Stomach smooth muscle (tissue), 2 donors: ENCODE measurements around the gene ACAT2.
"Not testable (repeated sequence)": the region's sequence is repeated elsewhere in the genome, so short reads cannot be mapped to it uniquely, and the experiment has no call there.

ENCODE experiments used
- H3K27ac ChIP-seq: one replicate; pipeline ENCODE4 v1.7.0; 2013; ENCODE audit warnings: mild to moderate bottlenecking, low read length, inconsistent platforms
- H3K27me3 ChIP-seq, 2 donors: one replicate each; pipeline ENCODE4 v1.7.0; 2013; ENCODE audit warnings: low read length in 2 of 2; ENCODE audit not compliant: insufficient read depth in 2 of 2, control insufficient read depth in 1 of 2
- H3K36me3 ChIP-seq, 2 donors: one replicate each; pipeline ENCODE4 v1.7.0; 2013; ENCODE audit warnings: low read length in 2 of 2; ENCODE audit not compliant: control insufficient read depth in 2 of 2, insufficient read depth in 2 of 2
- H3K4me1 ChIP-seq: one replicate; pipeline ENCODE4 v1.7.0; 2013; ENCODE audit warnings: low read length; ENCODE audit not compliant: control insufficient read depth, insufficient read depth
- H3K4me3 ChIP-seq, 2 donors: one replicate each; pipeline ENCODE4 v1.7.0; 2013; ENCODE audit warnings: low read length in 2 of 2
- H3K9ac ChIP-seq, 2 donors: one replicate each; pipeline ENCODE4 v1.7.0; 2013; ENCODE audit warnings: low read length in 2 of 2, mild to moderate bottlenecking in 1 of 2
- H3K9me3 ChIP-seq, 2 donors: one replicate each; pipeline ENCODE4 v1.7.0; 2013; ENCODE audit warnings: low read length in 2 of 2; ENCODE audit not compliant: control insufficient read depth in 2 of 2
- donor health status: healthy.
- donor health status: Pancreatic carcinoma.

ACAT2 gene

GRCh38 chr6:159732550-159732949 lies 29.3 kb upstream of the ACAT2 start:
- H3K36me3 ChIP-seq, H3K27me3 ChIP-seq, H3K9me3 ChIP-seq, H3K9ac ChIP-seq, H3K4me1 ChIP-seq, H3K4me3 ChIP-seq, H3K27ac ChIP-seq: not testable (repeated sequence)

- not testable (repeated sequence) for H3K27ac ChIP-seq, H3K9ac ChIP-seq, H3K36me3 ChIP-seq, H3K9me3 ChIP-seq, H3K4me3 ChIP-seq, H3K27me3 ChIP-seq, H3K4me1 ChIP-seq
Measured at GRCh38 chr6:159733395-159733794, 28.4 kb upstream of the ACAT2 start.

GRCh38 chr6:159736908-159737307 lies 24.9 kb upstream of the ACAT2 start:
- Histone ChIP-seq H3K36me3 (peaks cover 8% of the 10 kb centered on the region in 2 donors), H3K4me3 (no peak overlapping the region)

GRCh38 chr6:159739341-159739740 lies 22.5 kb upstream of the ACAT2 start:
- Histone ChIP-seq H3K9ac (no peak overlapping the region), H3K4me3 (no peak overlapping the region), H3K9me3 (no peaks in the 10 kb centered on the region), H3K36me3 (peaks cover 12 to 28% of the 10 kb centered on the region in 2 donors), H3K27ac (no peak overlapping the region), H3K27me3 (no peaks in the 10 kb centered on the region), H3K4me1 (no peaks in the 10 kb centered on the region)

More at GRCh38 chr6:159736908-159737307, 24.9 kb upstream of the ACAT2 start:
- no peaks in the 10 kb centered on the region for H3K4me1 ChIP-seq
- H3K27me3 ChIP-seq, result no peaks in the 10 kb centered on the region
- H3K27ac ChIP-seq, result no peak overlapping the region
- no peak overlapping the region for H3K9ac ChIP-seq
- H3K9me3 ChIP-seq, result no peaks in the 10 kb centered on the region

- peaks cover 34 to 42% of the 10 kb centered on the region in 2 donors for H3K36me3 ChIP-seq
- H3K9me3 ChIP-seq, result no peaks in the 10 kb centered on the region
- no peak overlapping the region for H3K27ac ChIP-seq
Measured at GRCh38 chr6:159742165-159742564, 19.7 kb upstream of the ACAT2 start.

GRCh38 chr6:159745081-159745480 lies 16.8 kb upstream of the ACAT2 start:
- Histone ChIP-seq H3K27me3 (no peaks in the 10 kb centered on the region), H3K4me1 (no peaks in the 10 kb centered on the region), H3K27ac (no peak overlapping the region), H3K9me3 (no peaks in the 10 kb centered on the region), H3K9ac (no peak overlapping the region), H3K4me3 (no peak overlapping the region), H3K36me3 (peaks cover 34 to 65% of the 10 kb centered on the region in 2 donors)

More at GRCh38 chr6:159742165-159742564, 19.7 kb upstream of the ACAT2 start:
- Histone ChIP-seq H3K9ac (no peak overlapping the region), H3K4me3 (no peak overlapping the region), H3K27me3 (no peaks in the 10 kb centered on the region), H3K4me1 (no peaks in the 10 kb centered on the region)

- Histone ChIP-seq H3K9ac (no peak overlapping the region), H3K9me3 (no peaks in the 10 kb centered on the region), H3K27ac (no peak overlapping the region), H3K4me1 (no peaks in the 10 kb centered on the region), H3K27me3 (no peaks in the 10 kb centered on the region), H3K36me3 (peaks cover 31 to 63% of the 10 kb centered on the region in 2 donors), H3K4me3 (no peak overlapping the region)
Measured at GRCh38 chr6:159746759-159747158, 15.1 kb upstream of the ACAT2 start.

- H3K27me3 ChIP-seq, H3K9me3 ChIP-seq, H3K27ac ChIP-seq, H3K4me3 ChIP-seq, H3K4me1 ChIP-seq, H3K9ac ChIP-seq: not testable (repeated sequence)
- H3K36me3 ChIP-seq, result peaks cover 29 to 55% of the 10 kb centered on the region in 2 donors
Measured at GRCh38 chr6:159748127-159748526, 13.7 kb upstream of the ACAT2 start.

- H3K36me3 ChIP-seq, result peaks cover 23 to 48% of the 10 kb centered on the region in 2 donors
- no peaks in the 10 kb centered on the region for H3K27me3 ChIP-seq
- H3K9me3 ChIP-seq, result no peaks in the 10 kb centered on the region
- H3K9ac ChIP-seq, result no peak overlapping the region
- H3K4me3 ChIP-seq, result no peak overlapping the region
- no peak overlapping the region for H3K27ac ChIP-seq
- H3K4me1 ChIP-seq, result no peaks in the 10 kb centered on the region
Measured at GRCh38 chr6:159751448-159751847, 10.4 kb upstream of the ACAT2 start.

GRCh38 chr6:159753081-159753872 lies 8.6 kb upstream of the ACAT2 start:
- H3K36me3 ChIP-seq, result peaks cover 21 to 40% of the 10 kb centered on the region in 2 donors
- H3K9ac ChIP-seq, result no peak overlapping the region
- H3K27me3 ChIP-seq, result no peaks in the 10 kb centered on the region
- no peaks in the 10 kb centered on the region for H3K4me1 ChIP-seq
- H3K4me3 ChIP-seq, result no peak overlapping the region
- no peaks in the 10 kb centered on the region for H3K9me3 ChIP-seq
- H3K27ac ChIP-seq, result no peak overlapping the region

- Histone ChIP-seq H3K9ac (no peak overlapping the region), H3K9me3 (no peaks in the 10 kb centered on the region), H3K27ac (no peak overlapping the region), H3K27me3 (no peaks in the 10 kb centered on the region), H3K4me1 (no peaks in the 10 kb centered on the region), H3K4me3 (no peak overlapping the region), H3K36me3 (peaks cover 26 to 34% of the 10 kb centered on the region in 2 donors)
Measured at GRCh38 chr6:159754401-159754800, 7.4 kb upstream of the ACAT2 start.
